HepG2 (cell line): ENCODE results near the gene ASIC2. TPM values are rescaled to one million over a fixed set of nuclear protein-coding genes. Genes with fewer than 3 reads are reported as not detected.

Source experiments
- ATAC-seq: fragments of 200-7000 bp; cut with Tn5 transposase; 3 replicates; pipeline ENCODE4 v1.9.1; 2020; ENCODE audit warnings: mild to moderate bottlenecking, moderate library complexity
- BruUV-seq: library from RNA; stranded (reverse); fragments of 400-500 nt; replicated peaks from 2 replicates; lab custom pipeline; 2021; lab: Mats Ljungman, UMichigan
- CTCF ChIA-PET: fragments of 300-600 bp; formaldehyde crosslinking; extraction: SDS; loops from one replicate; lab custom pipeline; 2021; ENCODE audit warnings: low total read pairs, inconsistent platforms, low intra/inter-chr PET ratio; lab: Yijun Ruan, JAX
- POLR2A ChIA-PET: fragments of 350-600 bp; sonication (Branson Sonifier 250); formaldehyde crosslinking; loops from one replicate; lab custom pipeline; 2020; ENCODE audit warnings: antibody characterized with exemption, inconsistent platforms; lab: Yijun Ruan, JAX
- DNase-seq: peaks from one replicate; pipeline ENCODE4 v3.0.0-alpha.2; 2015; ENCODE audit warnings: low spot score
- FAIRE-seq: peaks from 3 replicates; lab custom pipeline; 2011; peaks lifted over from hg19 to GRCh38; lab: Jason Lieb, UNC
- H2AFZ ChIP-seq: one replicate; pipeline ENCODE4 v1.6.1; 2011; ENCODE audit warnings: low read length, inconsistent platforms
- H3K27ac ChIP-seq: fragments of 300-600 bp; 3 replicates; pipeline ENCODE4 v1.8.0; 2011; ENCODE audit warnings: mixed run types, mild to moderate bottlenecking, mixed read lengths, low read length, inconsistent platforms; ENCODE audit not compliant: insufficient read depth; ENCODE audit errors: extremely low read length
- H3K27me3 ChIP-seq, 2 experiments: fragments of 200-600 bp in 1 of 2; 2 replicates in 1 of 2; 3 replicates in 1 of 2; pipeline versions ENCODE4 v1.6.0 to v1.8.0; 2011; ENCODE audit warnings: low read length in 2 of 2, mild to moderate bottlenecking in 2 of 2, moderate library complexity in 2 of 2, inconsistent platforms in 1 of 2; ENCODE audit not compliant: insufficient read depth in 2 of 2, control insufficient read depth in 1 of 2
- H3K36me3 ChIP-seq, 2 experiments: fragments of 200-600 bp in 1 of 2; replicated peaks in 1 of 2; 2 replicates in 1 of 2; 3 replicates in 1 of 2; pipeline versions ENCODE4 v1.5.1 to v1.8.0; 2011; ENCODE audit warnings: low read length in 2 of 2, inconsistent platforms in 1 of 2; ENCODE audit not compliant: insufficient read depth in 2 of 2, control insufficient read depth in 1 of 2
- H3K4me1 ChIP-seq: 2 replicates; pipeline ENCODE4 v1.5.1; 2012; ENCODE audit warnings: low read length, inconsistent platforms; ENCODE audit not compliant: insufficient read depth
- H3K4me2 ChIP-seq: 2 replicates; pipeline ENCODE4 v1.6.0; 2011; ENCODE audit warnings: low read depth, low read length, inconsistent platforms
- H3K4me3 ChIP-seq, 3 experiments: fragments of 200-600 bp in 1 of 3; sonication (generic), shearing (Covaris generic) in 1 of 3; replicated peaks in 1 of 3; 2 replicates each; pipeline ENCODE4 v1.5.1; 2011 to 2016; ENCODE audit warnings: low read length in 3 of 3, inconsistent platforms in 2 of 3, low read depth in 2 of 3, mild to moderate bottlenecking in 2 of 3, control low read depth in 1 of 3, mixed read lengths in 1 of 3; ENCODE audit not compliant: insufficient read depth in 1 of 3
- H3K79me2 ChIP-seq: one replicate; pipeline ENCODE4 v1.6.1; 2011; ENCODE audit warnings: low read length, inconsistent platforms; ENCODE audit not compliant: insufficient read depth
- H3K9ac ChIP-seq: 2 replicates; pipeline ENCODE4 v1.6.0; 2011; ENCODE audit warnings: mild to moderate bottlenecking, low read depth, low read length, inconsistent platforms; ENCODE audit not compliant: insufficient read depth
- H3K9me3 ChIP-seq: 2 replicates; pipeline ENCODE4 v1.5.1; 2012; ENCODE audit warnings: mild to moderate bottlenecking, low read length
- H4K20me1 ChIP-seq: 2 replicates; pipeline ENCODE4 v1.6.0; 2011; ENCODE audit warnings: inconsistent platforms, mild to moderate bottlenecking, low read length, moderate library complexity; ENCODE audit not compliant: insufficient read depth
- ATF5 ChIP-seq: sonication (generic); formaldehyde crosslinking; IDR thresholded peaks from 2 replicates; pipeline ENCODE4 v1.4.0; 2020; ENCODE audit warnings: mild to moderate bottlenecking, low read depth, missing genetic modification reagents
- CBX5 ChIP-seq: sonication (generic); formaldehyde crosslinking; IDR thresholded peaks from 2 replicates; pipeline ENCODE4 v1.4.0; 2020; ENCODE audit warnings: missing genetic modification reagents, borderline replicate concordance
- KDM4B ChIP-seq: sonication (generic); formaldehyde crosslinking; IDR thresholded peaks from 2 replicates; pipeline ENCODE4 v1.4.0; 2020; ENCODE audit warnings: missing genetic modification reagents
- MED13 ChIP-seq: sonication (generic); formaldehyde crosslinking; IDR thresholded peaks from 2 replicates; pipeline ENCODE4 v1.5.0; 2020; ENCODE audit warnings: missing genetic modification reagents
- PHF5A ChIP-seq: IDR thresholded peaks from one replicate; pipeline ENCODE4 v1.6.1; 2018; ENCODE audit warnings: low read depth, missing genetic modification reagents; ENCODE audit not compliant: unreplicated experiment
- RARA ChIP-seq: IDR thresholded peaks from 2 replicates; pipeline ENCODE4 v1.6.1; 2016; ENCODE audit warnings: missing genetic modification reagents, missing compliant biosample characterization
- REST ChIP-seq, 2 experiments: IDR thresholded peaks; 2 replicates each; pipeline ENCODE4 v1.6.1; 2011 to 2012; ENCODE audit warnings: low read length in 2 of 2, borderline replicate concordance in 1 of 2, low read depth in 1 of 2, mild to moderate bottlenecking in 1 of 2, moderate library complexity in 1 of 2
- SOX13 ChIP-seq, 3 experiments: fragments of 450-650 bp in 1 of 3; sonication (generic) in 1 of 3; formaldehyde crosslinking in 1 of 3; IDR thresholded peaks in 2 of 3; conservative IDR thresholded peaks in 1 of 3; 2 replicates each; pipeline versions ENCODE4 v1.5.0 to v1.6.1; 2016 to 2020; ENCODE audit warnings: antibody characterized with exemption in 1 of 3, mild to moderate bottlenecking in 1 of 3, missing compliant biosample characterization in 1 of 3, missing genetic modification reagents in 1 of 3, moderate library complexity in 1 of 3
- ZMAT5 ChIP-seq: sonication (generic); formaldehyde crosslinking; IDR thresholded peaks from 2 replicates; pipeline ENCODE4 v1.5.0; 2020; ENCODE audit warnings: mild to moderate bottlenecking, low read depth, missing genetic modification reagents, borderline replicate concordance
- ZNF274 ChIP-seq: sonication (generic); formaldehyde crosslinking; IDR thresholded peaks from 2 replicates; pipeline ENCODE4 v1.5.1; 2020; ENCODE audit warnings: mild to moderate bottlenecking, missing genetic modification reagents
- ZNF292 ChIP-seq: sonication (generic); formaldehyde crosslinking; IDR thresholded peaks from 2 replicates; pipeline ENCODE4 v1.8.1; 2022; ENCODE audit warnings: mild to moderate bottlenecking, low read depth, missing genetic modification reagents, borderline replicate concordance
- ZNF33A ChIP-seq: sonication (generic); formaldehyde crosslinking; IDR thresholded peaks from 2 replicates; pipeline ENCODE4 v1.5.1; 2020; ENCODE audit warnings: missing genetic modification reagents, mild to moderate bottlenecking, moderate library complexity, borderline replicate concordance
- ZNF530 ChIP-seq: sonication (generic); formaldehyde crosslinking; IDR thresholded peaks from 2 replicates; pipeline ENCODE4 v1.5.0; 2020; ENCODE audit warnings: low read depth, mild to moderate bottlenecking, missing genetic modification reagents
- WGBS: methylation state at CpG from one replicate; pipeline ENCODE4 v1.1.6; 2017; ENCODE audit warnings: low lambda C conversion rate; 5-methylcytosine and 5-hydroxymethylcytosine counted together
- in situ Hi-C: cut with HindIII; loops from 2 replicates; pipeline ENCODE4 v1.10.0; 2017; ENCODE audit warnings: low pct_unique_long_range_greater_than_20kb; ENCODE audit not compliant: extremely low pct_ligation_motif_present
- intact Hi-C: fragments of 100-400 bp; cut with micrococcal nuclease; formaldehyde crosslinking; loops from one replicate; pipeline ENCODE4 v1.10.0; 2022; ENCODE audit not compliant: unreplicated experiment
- polyA plus RNA-seq, 8 experiments: library from polyadenylated mRNA; depleted of rRNA in 3 of 8; stranded (reverse) in 7 of 8; unstranded in 1 of 8; fragments of >200 nt; fragmentation: Illumina TruSeq in 4 of 8; extraction: Trizol in 4 of 8; gene quantifications; 2 replicates each; pipeline versions ENCODE4 v1.2.1 to v1.2.3, GENCODE V29; 2011 to 2016; ENCODE audit warnings: low read depth in 4 of 8, missing spikeins in 1 of 8, mixed read lengths in 1 of 8; ENCODE audit not compliant: insufficient read depth in 1 of 8
- total RNA-seq, 5 experiments: library from RNA; depleted of rRNA; stranded (reverse); fragments of >200 nt; fragmentation: Illumina TruSeq; extraction: Trizol; gene quantifications; 2 replicates each; pipeline ENCODE4 v1.2.3, GENCODE V29; 2016; ENCODE audit warnings: low read depth in 1 of 5
- TF ChIP-seq, protein P1 (sequence below): sonication (generic); formaldehyde crosslinking; IDR thresholded peaks from 2 replicates; pipeline ENCODE4 v1.4.0; 2020; ENCODE audit warnings: missing genetic modification reagents

Gene ASIC2
- total and polyA plus RNA-seq, 2 of the 13 experiments (the other 11 are each of a cell fraction or from before 2014, with no cell fraction given): not detected

- TF ChIP-seq REST (IDR thresholded peaks at IDR 0.05; ENCODE audit: borderline replicate concordance in 1 of 2, low read depth in 1 of 2, low read length in 2 of 2): no peak
- TF ChIP-seq SOX13 (IDR thresholded peaks at IDR 0.05): no peak
- TF ChIP-seq SOX13 (CRISPR knock-in tag; conservative IDR thresholded peaks at IDR 0.05 in 1 of 2, IDR thresholded peaks at IDR 0.05 in 1 of 2): no peak
- TF ChIP-seq ZNF274 (CRISPR knock-in tag): no peak
- TF ChIP-seq ZMAT5 (CRISPR knock-in tag): no peak
- no peak for TF ChIP-seq KDM4B (CRISPR knock-in tag)
- no peak for TF ChIP-seq CBX5 (CRISPR knock-in tag)
Measured at GRCh38 chr17:33154869-33155455, 138.1 kb downstream of the ASIC2 start (continued).

DNA sequence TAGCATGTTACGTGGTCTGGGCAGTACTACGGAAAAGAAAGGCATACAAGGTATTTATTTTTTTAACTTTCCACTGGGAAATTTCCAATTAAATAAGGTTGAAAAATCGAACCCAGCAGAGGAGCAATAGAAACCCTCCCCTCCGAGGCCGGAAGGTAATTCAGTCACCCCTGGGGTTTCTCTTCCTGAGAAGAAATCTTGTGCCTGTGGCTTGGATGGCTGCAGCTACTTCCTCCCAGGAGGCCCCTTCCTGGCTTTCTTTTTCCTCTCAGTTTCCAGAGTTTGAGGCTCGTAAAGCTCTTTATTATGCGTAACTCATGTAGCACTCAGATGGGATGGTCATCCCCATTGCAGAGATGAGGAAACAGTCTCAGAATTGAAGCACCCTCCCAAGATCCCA lies 140.3 kb downstream of the ASIC2 start:
- intact Hi-C loops: no loop called here

More for the DNA sequence above, 140.3 kb downstream of the ASIC2 start:
- no TSS peak for BruUV-seq
- in situ Hi-C loops: no loop called here
- ChIA-PET CTCF (no interaction called here), POLR2A (no interaction called here)
- no peak overlapping the region for H3K27ac ChIP-seq
- H3K9me3 ChIP-seq: no peaks in the 10 kb centered on the region
- H3K4me1 ChIP-seq: no peaks in the 10 kb centered on the region
- H3K27me3 ChIP-seq: peaks cover 0 to 5% of the 10 kb centered on the region in 2 experiments; a peak in 1 of 5 replicates
- H3K4me3 ChIP-seq: no peak overlapping the region
- no peaks in the 10 kb centered on the region for H4K20me1 ChIP-seq
- no peaks in the 10 kb centered on the region for H3K36me3 ChIP-seq
- no peak for TF ChIP-seq ZNF530 (CRISPR knock-in tag)
- TF ChIP-seq RARA: no peak
- TF ChIP-seq, protein P1, sequence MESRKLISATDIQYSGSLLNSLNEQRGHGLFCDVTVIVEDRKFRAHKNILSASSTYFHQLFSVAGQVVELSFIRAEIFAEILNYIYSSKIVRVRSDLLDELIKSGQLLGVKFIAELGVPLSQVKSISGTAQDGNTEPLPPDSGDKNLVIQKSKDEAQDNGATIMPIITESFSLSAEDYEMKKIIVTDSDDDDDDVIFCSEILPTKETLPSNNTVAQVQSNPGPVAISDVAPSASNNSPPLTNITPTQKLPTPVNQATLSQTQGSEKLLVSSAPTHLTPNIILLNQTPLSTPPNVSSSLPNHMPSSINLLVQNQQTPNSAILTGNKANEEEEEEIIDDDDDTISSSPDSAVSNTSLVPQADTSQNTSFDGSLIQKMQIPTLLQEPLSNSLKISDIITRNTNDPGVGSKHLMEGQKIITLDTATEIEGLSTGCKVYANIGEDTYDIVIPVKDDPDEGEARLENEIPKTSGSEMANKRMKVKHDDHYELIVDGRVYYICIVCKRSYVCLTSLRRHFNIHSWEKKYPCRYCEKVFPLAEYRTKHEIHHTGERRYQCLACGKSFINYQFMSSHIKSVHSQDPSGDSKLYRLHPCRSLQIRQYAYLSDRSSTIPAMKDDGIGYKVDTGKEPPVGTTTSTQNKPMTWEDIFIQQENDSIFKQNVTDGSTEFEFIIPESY (CRISPR knock-in tag): no peak
- TF ChIP-seq MED13: no peak
- TF ChIP-seq ZNF292 (CRISPR knock-in tag): no peak
- no peak for TF ChIP-seq ATF5
- TF ChIP-seq PHF5A (CRISPR knock-in tag): no peak
- TF ChIP-seq ZNF33A (CRISPR knock-in tag): no peak
- H2AFZ ChIP-seq: no peak overlapping the region
- H3K9ac ChIP-seq: no peak overlapping the region
- DNase-seq (no peak), FAIRE-seq (no peak), ATAC-seq (no peak)
- no peak overlapping the region for H3K4me2 ChIP-seq
- no peaks in the 10 kb centered on the region for H3K79me2 ChIP-seq
- WGBS: 25% methylated on average over 7 of the region's 7 CpGs
